Motor neuron (in vitro differentiated cells): ENCODE data around the gene LRRC26. TPM values are rescaled to one million over a fixed set of nuclear protein-coding genes. Genes with fewer than 3 reads are reported as not detected.

ENCODE experiments used
- ATAC-seq, 8 experiments: fragments of 200-7000 bp; cut with Tn5 transposase; replicated peaks in 6 of 8; 2 replicates each; pipeline ENCODE4 v1.8.0; 2021; ENCODE audit warnings: mild to moderate bottlenecking in 8 of 8, moderate library complexity in 8 of 8
- H3K27ac ChIP-seq, 2 donors: fragments of 250-450 bp; sonication (Bioruptor Pico); 2 replicates each; pipeline ENCODE4 v1.9.0; 2021; ENCODE audit warnings: antibody characterized with exemption in 2 of 2, mild to moderate bottlenecking in 2 of 2, moderate library complexity in 1 of 2
- H3K4me1 ChIP-seq, 2 donors: fragments of 250-450 bp; sonication (Bioruptor Pico); replicated peaks in 1 of 2; 2 replicates each; pipeline ENCODE4 v1.6.1; 2021; ENCODE audit warnings: antibody characterized with exemption in 2 of 2, mild to moderate bottlenecking in 2 of 2, moderate library complexity in 1 of 2
- H3K4me3 ChIP-seq, 5 donors: fragments of 250-450 bp; sonication (Bioruptor Pico); 2 replicates each; pipeline ENCODE4 v1.9.0; 2021; ENCODE audit warnings: antibody characterized with exemption in 5 of 5, mild to moderate bottlenecking in 5 of 5, moderate library complexity in 4 of 5
- WGBS, 10 experiments: fragments of 450-650 bp; shearing (Covaris generic); methylation state at CpG; one replicate each; pipeline ENCODE4 v1.0.0; 2022; 5-methylcytosine and 5-hydroxymethylcytosine counted together
- in situ Hi-C, 9 experiments: fragments of 400-800 bp; cut with MboI; loops; one replicate each; pipeline ENCODE4 v1.15.0; 2021; ENCODE audit warnings: low sequenced_read_pairs in 9 of 9, low pct_unique_long_range_greater_than_20kb in 2 of 9; ENCODE audit not compliant: unreplicated experiment in 9 of 9
- total RNA-seq, 8 experiments: library from RNA; unstranded; fragments of 300-600 nt; gene quantifications; 2 replicates each; pipeline versions ENCODE4 v1.2.3 to v1.2.4, GENCODE V29; 2022

LRRC26 gene
- under 1 TPM in 3 of 8 experiments, not detected in 5; 0.17 to 1.00 (median 0.43) TPM for total RNA-seq

GRCh38 chr9:137169896-137170358 lies at the start of gene LRRC26:
Gene LRRC26 (minus strand): TSS chr9:137170051. CDS start chr9:137169943, 108 bp downstream.
- 3 to 12% (median 7%) methylated on average over 3 to 14 of the region's 41 CpGs; no CpG with 5 or more reads in 7 of the 10 experiments for WGBS, 10 experiments
- Histone ChIP-seq H3K4me1 (peaks cover 13 to 16% of the 10 kb centered on the region in 2 donors), H3K27ac (peak within 1 kb of the TSS; percentile 54 to 55), H3K4me3 (peak within 1 kb of the TSS; percentile 39 to 50 (median 44))
- in situ Hi-C loops, result no loop called here
- no peak for ATAC-seq

GRCh38 chr9:137218754-137219271 lies 49.0 kb upstream of the LRRC26 start:
- H3K27ac ChIP-seq, result no peak overlapping the region
- 40 to 100% (median 83%) methylated on average over 1 to 5 of the region's 12 CpGs; no CpG with 5 or more reads in 5 of the 10 experiments for WGBS, 10 experiments

GRCh38 chr9:137218212-137218753 lies 48.4 kb upstream of the LRRC26 start:
- no peak overlapping the region for H3K4me3 ChIP-seq
- in situ Hi-C loops, result no loop called here
- peaks cover 0 to 15% of the 10 kb centered on the region in 2 donors for H3K4me1 ChIP-seq
- 20 to 100% methylated on average over 1 to 2 of the region's 30 CpGs; no CpG with 5 or more reads in 8 of the 10 experiments for WGBS, 10 experiments
- no peak overlapping the region for H3K27ac ChIP-seq
- ATAC-seq, result no peak

More at GRCh38 chr9:137218754-137219271, 49.0 kb upstream of the LRRC26 start:
- Histone ChIP-seq H3K4me1 (peaks cover 0 to 15% of the 10 kb centered on the region in 2 donors), H3K4me3 (no peak overlapping the region)
- in situ Hi-C loops, result no loop called here
- ATAC-seq, result no peak

- ATAC-seq, result peak in 7 of 8 experiments; percentile 9 to 88 (median 24)
- H3K4me3 ChIP-seq, result no peak overlapping the region
- peaks cover 0 to 12% of the 10 kb centered on the region in 2 donors for H3K4me1 ChIP-seq
- 50% methylated on average over 2 of the region's 36 CpGs; no CpG with 5 or more reads in 9 of the 10 experiments for WGBS, 10 experiments
- in situ Hi-C loops, result no loop called here
- no peak overlapping the region for H3K27ac ChIP-seq
These were observed 47.7 kb upstream of the LRRC26 start for GRCh38 chr9:137217276-137218211.

- peaks cover 0 to 6% of the 10 kb centered on the region in 2 donors for H3K4me1 ChIP-seq
- no peak for ATAC-seq
- in situ Hi-C loops, result no loop called here
- no peak overlapping the region for H3K27ac ChIP-seq
- WGBS, 10 experiments, result no CpG with 5 or more reads among the region's 30 CpGs
- no peak overlapping the region for H3K4me3 ChIP-seq
These were observed 46.5 kb upstream of the LRRC26 start for GRCh38 chr9:137216188-137216965.

GRCh38 chr9:137215196-137215986 lies 45.5 kb upstream of the LRRC26 start:
- Histone ChIP-seq H3K27ac (no peak overlapping the region), H3K4me1 (peaks cover 0 to 3% of the 10 kb centered on the region in 2 donors), H3K4me3 (no peak overlapping the region)
- ATAC-seq, result no peak
- WGBS, 10 experiments, result 90 to 100% (median 95%) methylated on average over 1 to 10 of the region's 22 CpGs; no CpG with 5 or more reads in 6 of the 10 experiments
- in situ Hi-C loops, result no loop called here

- 70 to 100% (median 100%) methylated on average over 2 to 4 of the region's 19 CpGs; no CpG with 5 or more reads in 7 of the 10 experiments for WGBS, 10 experiments
- ATAC-seq, result no peak
- in situ Hi-C loops, result no loop called here
- no peak overlapping the region for H3K27ac ChIP-seq
- no peak overlapping the region for H3K4me3 ChIP-seq
- H3K4me1 ChIP-seq, result peaks cover 0 to 3% of the 10 kb centered on the region in 2 donors
These were observed 44.8 kb upstream of the LRRC26 start for GRCh38 chr9:137214620-137215019.

- in situ Hi-C loops, result no loop called here
- peak in 1 of 8 experiments; percentile 8 for ATAC-seq
- WGBS, 10 experiments, result 91 to 96% (median 93%) methylated on average over 4 to 20 of the region's 49 CpGs; no CpG with 5 or more reads in 4 of the 10 experiments
- H3K27ac ChIP-seq, result no peak overlapping the region
- no peak overlapping the region for H3K4me3 ChIP-seq
- peaks cover 0 to 3% of the 10 kb centered on the region in 2 donors for H3K4me1 ChIP-seq
These were observed 43.6 kb upstream of the LRRC26 start for GRCh38 chr9:137213160-137214060.

- Histone ChIP-seq H3K4me3 (no peak overlapping the region), H3K4me1 (peaks cover 0 to 3% of the 10 kb centered on the region in 2 donors), H3K27ac (no peak overlapping the region)
- no peak for ATAC-seq
- in situ Hi-C loops, result no loop called here
- 72% methylated on average over 5 of the region's 21 CpGs; no CpG with 5 or more reads in 9 of the 10 experiments for WGBS, 10 experiments
These were observed 42.7 kb upstream of the LRRC26 start for GRCh38 chr9:137212520-137212919.

GRCh38 chr9:137211532-137211931 lies 41.7 kb upstream of the LRRC26 start:
- in situ Hi-C loops, result no loop called here
- Histone ChIP-seq H3K27ac (no peak overlapping the region), H3K4me1 (peaks cover 2 to 4% of the 10 kb centered on the region in 2 donors), H3K4me3 (no peak overlapping the region)
- 60 to 91% (median 73%) methylated on average over 1 to 6 of the region's 13 CpGs; no CpG with 5 or more reads in 7 of the 10 experiments for WGBS, 10 experiments
- ATAC-seq, result no peak

- 0 to 96% (median 74%) methylated on average over 1 to 7 of the region's 7 CpGs; no CpG with 5 or more reads in 1 of the 10 experiments for WGBS, 10 experiments
- H3K4me1 ChIP-seq, result peaks cover 20 to 26% of the 10 kb centered on the region in 2 donors
- no peak overlapping the region for H3K27ac ChIP-seq
- ATAC-seq, result no peak
- in situ Hi-C loops, result no loop called here
- peak overlapping the region; percentile 85 to 100 (median 96) for H3K4me3 ChIP-seq
These were observed 36.8 kb upstream of the LRRC26 start for GRCh38 chr9:137206602-137207001.
